Heart left ventricle (tissue), 16 donors: ENCODE data around the gene RUNX2. TPM values are rescaled to one million over a fixed set of nuclear protein-coding genes. Genes with fewer than 3 reads are reported as not detected.

Source experiments
- ATAC-seq, 4 donors: fragments of 200-7000 bp; cut with Tn5 transposase; one replicate each; pipeline ENCODE4 v1.9.1; 2020 to 2022; ENCODE audit warnings: moderate library complexity in 4 of 4, mild to moderate bottlenecking in 3 of 4, moderate number of reproducible peaks in 1 of 4
- DNase-seq, 5 donors: peaks; one replicate each; pipeline ENCODE4 v3.0.0-alpha.2; 2020
- H3K27ac ChIP-seq, 12 donors: fragments of 200-600 bp; sonication (generic) in 4 of 12; one replicate each; pipeline versions ENCODE4 v1.5.0 to v1.8.0; 2016 to 2022; ENCODE audit warnings: mild to moderate bottlenecking in 2 of 12
- H3K27me3 ChIP-seq, 9 donors: fragments of 200-600 bp; sonication (generic) in 2 of 9; one replicate each; pipeline versions ENCODE4 v1.5.1 to v1.8.0; 2016 to 2022; ENCODE audit warnings: mild to moderate bottlenecking in 3 of 9
- H3K36me3 ChIP-seq, 9 donors: fragments of 200-600 bp; sonication (generic) in 2 of 9; one replicate each; pipeline versions ENCODE4 v1.5.0 to v1.8.0; 2018 to 2022; ENCODE audit warnings: mild to moderate bottlenecking in 2 of 9
- H3K4me1 ChIP-seq, 12 donors: fragments of 200-600 bp; sonication (generic) in 4 of 12; one replicate each; pipeline versions ENCODE4 v1.5.0 to v1.8.0; 2016 to 2022; ENCODE audit warnings: mild to moderate bottlenecking in 3 of 12
- H3K4me3 ChIP-seq, 12 donors: fragments of 200-600 bp; sonication (generic) in 4 of 12; one replicate each; pipeline versions ENCODE4 v1.5.0 to v1.8.0; 2017 to 2022; ENCODE audit warnings: mild to moderate bottlenecking in 9 of 12, moderate library complexity in 4 of 12
- H3K9me3 ChIP-seq, 12 donors: fragments of 200-600 bp; sonication (generic) in 4 of 12; one replicate each; pipeline versions ENCODE4 v1.5.0 to v1.8.0; 2016 to 2022; ENCODE audit warnings: mild to moderate bottlenecking in 1 of 12
- CTCF ChIP-seq, 12 donors: fragments of 200-600 bp; sonication (generic) in 4 of 12; IDR thresholded peaks; one replicate each; pipeline versions ENCODE4 v1.5.0 to v1.8.0; 2018 to 2022; ENCODE audit warnings: antibody characterized with exemption in 12 of 12, mild to moderate bottlenecking in 5 of 12
- POLR2A ChIP-seq, 2 donors: fragments of 450-650 bp; IDR thresholded peaks; one replicate each; pipeline ENCODE4 v1.6.1; 2017; ENCODE audit warnings: antibody characterized with exemption in 2 of 2, mild to moderate bottlenecking in 2 of 2, moderate library complexity in 2 of 2
- WGBS, 4 donors: extraction: QIAGEN DNeasy Blood & Tissue Kit in 2 of 4; methylation state at CpG; one replicate each; pipeline versions ENCODE4 v1.1.5 to v1.1.7; 2013 to 2018; 5-methylcytosine and 5-hydroxymethylcytosine counted together
- intact Hi-C, 10 donors: fragments of 100-400 bp; cut with DNase I; formaldehyde crosslinking; loops; one replicate each; pipeline versions ENCODE4 v1.11.1 to v1.14.2; 2022
- polyA plus RNA-seq, 2 donors: library from polyadenylated mRNA; stranded (reverse); fragments of 200-250 nt; gene quantifications; one replicate each; pipeline ENCODE4 v1.2.3, GENCODE V29; 2013
- total RNA-seq, 9 donors: library from RNA; depleted of rRNA in 2 of 9; stranded (reverse); fragments of >200 nt in 2 of 9; fragmentation: NEBNext Ultra II Directional in 3 of 9; extraction: Animal tissue kit (Norgen Biotek cat#: 25700) in 3 of 9; gene quantifications; one replicate each; pipeline versions ENCODE4 v1.1.0 to v1.2.4, GENCODE V29; 2016 to 2023
- donor health status: ischemic (EF 13 %, LVEDD 7.1; RV severe dilation, severe dysfunction).
- donor health status: healthy with polysubstance abuse.
- donor health status: DM: no; HTN: yes; CAD: no.
- donor health status: DM: no; HTN: no; CAD: no.
- donor health status: ischemic (EF 25% LVEDD 6.9; RV normal size, moderate dysfunction).
- donor health status: ischemic (EF 25% LVEDD 5.7; RV mildly dilated, moderate dysfunction).
- donor health status: healthy.
- donor health status: DM: yes; HTN: yes; CAD: no.
- donor health status: ischemic (EF 35%, LVEDD 5.7; RV mildly dilated, moderate dysfunction).
- donor health status: nonischemic (EF 11% LVEDD 7.7; RV severe dilation, severe dysfunction).
- donor health status: DM: yes; HTN: yes; CAD: no.
- donor health status: PGD.
- donor health status: ischemic (EF 29% LVEDD 5.4; RV normal size, mild dysfunction).
- donor health status: nonischemic (EF 23%, LVEDD 6.1; RV moderate dilation, normal function).

RUNX2 gene
- total and polyA plus RNA-seq, 11 donors: 0.37 to 3.1 (median 2.0) TPM

GRCh38 chr6:45619994-45620471 lies 291.9 kb downstream of the RUNX2 start:
- H3K27ac ChIP-seq: no peak overlapping the region
- no peak for DNase-seq
- no peak for ATAC-seq
- 91 to 95% (median 92%) methylated on average over 3 of the region's 3 CpGs for WGBS, 4 donors
- peaks cover 0 to 8% (median 0%) of the 10 kb centered on the region in 12 donors for H3K4me1 ChIP-seq
- H3K4me3 ChIP-seq: no peak overlapping the region
- intact Hi-C loops: no loop called here
- no peaks in the 10 kb centered on the region for H3K36me3 ChIP-seq
- TF ChIP-seq CTCF (IDR thresholded peaks at IDR 0.05) (no peak), POLR2A (IDR thresholded peaks at IDR 0.05) (no peak)
- no peaks in the 10 kb centered on the region for H3K9me3 ChIP-seq
- no peaks in the 10 kb centered on the region for H3K27me3 ChIP-seq

DNA sequence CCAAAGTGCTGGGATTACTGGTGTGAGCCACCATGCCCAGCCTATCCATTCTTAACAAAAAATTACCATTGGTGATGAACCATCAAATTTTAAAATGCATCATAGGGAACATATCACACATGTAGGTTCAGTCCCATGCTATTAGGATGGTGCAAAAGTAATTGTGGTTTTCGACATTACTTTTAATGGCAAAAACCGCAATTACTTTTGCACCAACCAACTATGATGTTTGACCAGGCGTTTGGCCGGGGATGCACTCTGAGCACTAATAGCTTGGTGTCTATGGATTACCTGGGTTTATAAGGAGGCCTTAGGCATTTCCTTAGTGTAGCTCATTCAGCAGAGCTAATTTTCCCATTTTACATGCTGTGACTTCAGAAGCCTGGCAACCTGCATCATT lies 296.1 kb downstream of the RUNX2 start:
- Histone ChIP-seq H3K9me3 (no peaks in the 10 kb centered on the region), H3K4me1 (peaks cover 0 to 8% (median 0%) of the 10 kb centered on the region in 12 donors), H3K27ac (no peak overlapping the region), H3K4me3 (no peak overlapping the region), H3K36me3 (no peaks in the 10 kb centered on the region), H3K27me3 (no peaks in the 10 kb centered on the region)
- TF ChIP-seq POLR2A (IDR thresholded peaks at IDR 0.05): no peak
- TF ChIP-seq CTCF (IDR thresholded peaks at IDR 0.05): no peak
- DNase-seq (no peak), ATAC-seq (no peak)
- WGBS, 4 donors: 95 to 99% (median 97%) methylated on average over 4 of the region's 4 CpGs
- intact Hi-C loops: no loop called here

GRCh38 chr6:45625191-45625664 lies 297.1 kb downstream of the RUNX2 start:
- DNase-seq: no peak
- H3K4me1 ChIP-seq: peaks cover 0 to 4% (median 0%) of the 10 kb centered on the region in 12 donors
- TF ChIP-seq POLR2A (IDR thresholded peaks at IDR 0.05) (no peak), CTCF (IDR thresholded peaks at IDR 0.05) (no peak)
- H3K4me3 ChIP-seq: no peak overlapping the region
- no peak overlapping the region for H3K27ac ChIP-seq
- H3K9me3 ChIP-seq: no peaks in the 10 kb centered on the region
- ATAC-seq: no peak
- 87 to 91% (median 91%) methylated on average over 5 of the region's 5 CpGs for WGBS, 4 donors
- intact Hi-C loops: no loop called here
- no peaks in the 10 kb centered on the region for H3K27me3 ChIP-seq
- H3K36me3 ChIP-seq: no peaks in the 10 kb centered on the region

GRCh38 chr6:45626087-45626891 lies 298.2 kb downstream of the RUNX2 start:
- DNase-seq (no peak), ATAC-seq (no peak)
- H3K4me1 ChIP-seq: no peaks in the 10 kb centered on the region
- H3K27me3 ChIP-seq: no peaks in the 10 kb centered on the region
- H3K27ac ChIP-seq: no peak overlapping the region
- H3K9me3 ChIP-seq: no peaks in the 10 kb centered on the region
- TF ChIP-seq POLR2A (IDR thresholded peaks at IDR 0.05) (no peak), CTCF (IDR thresholded peaks at IDR 0.05) (no peak)
- 69 to 85% (median 76%) methylated on average over 5 of the region's 5 CpGs for WGBS, 4 donors
- intact Hi-C loops: no loop called here
- H3K4me3 ChIP-seq: no peak overlapping the region
- H3K36me3 ChIP-seq: no peaks in the 10 kb centered on the region
